ENCODE measurements around the gene LRRC3.

GRCh38 chr21:44434568-44434925 lies 20.8 kb upstream of the LRRC3 start:
- TF ChIP-seq GATA3 (IDR thresholded peaks at IDR 0.05; ENCODE audit: low read depth, low read length) (no peak), GATA2 (IDR thresholded peaks at IDR 0.05; ENCODE audit: low read depth, low read length) (no peak)

Data from SH-SY5Y (cell line).